DOHH2 (cell line): Measurements from ENCODE around the gene SSBP1.

Source experiments
- H3F3A ChIP-seq: fragments of 200-600 bp; sonication (generic), shearing (Covaris generic); 2 replicates; pipeline ENCODE4 v1.6.0; 2016; ENCODE audit warnings: antibody characterized with exemption, mild to moderate bottlenecking; ENCODE audit not compliant: control insufficient read depth, insufficient read depth
- H3K27ac ChIP-seq: fragments of 200-600 bp; sonication (generic); 2 replicates; pipeline ENCODE4 v1.5.1; 2014; ENCODE audit warnings: low read depth, mild to moderate bottlenecking, low read length, moderate library complexity
- H3K27me3 ChIP-seq: fragments of 200-600 bp; sonication (generic); 2 replicates; pipeline ENCODE4 v1.6.1; 2014; ENCODE audit warnings: mild to moderate bottlenecking, low read length, mixed read lengths; ENCODE audit not compliant: control insufficient read depth
- H3K36me3 ChIP-seq: fragments of 200-600 bp; sonication (generic); 2 replicates; pipeline ENCODE4 v1.6.1; 2014; ENCODE audit warnings: mild to moderate bottlenecking, low read length, moderate library complexity, mixed read lengths; ENCODE audit not compliant: control insufficient read depth
- H3K4me1 ChIP-seq: fragments of 200-600 bp; sonication (generic); 2 replicates; pipeline ENCODE4 v1.6.1; 2014; ENCODE audit warnings: mild to moderate bottlenecking, low read length, mixed read lengths; ENCODE audit not compliant: control insufficient read depth
- H3K4me2 ChIP-seq: fragments of 200-600 bp; sonication (generic); 2 replicates; pipeline ENCODE4 v1.6.0; 2014; ENCODE audit warnings: mild to moderate bottlenecking, low read length, moderate library complexity
- H3K4me3 ChIP-seq: fragments of 200-600 bp; sonication (generic); 2 replicates; pipeline ENCODE4 v1.5.1; 2014; ENCODE audit warnings: mild to moderate bottlenecking, low read length, mixed read lengths
- H3K79me2 ChIP-seq: fragments of 200-600 bp; sonication (generic); 2 replicates; pipeline ENCODE4 v1.6.1; 2014; ENCODE audit warnings: mild to moderate bottlenecking, low read length, mixed read lengths; ENCODE audit not compliant: control insufficient read depth
- H3K9me2 ChIP-seq: fragments of 200-600 bp; sonication (generic); replicated peaks from 2 replicates; pipeline ENCODE4 v1.6.1; 2014; ENCODE audit warnings: mild to moderate bottlenecking, low read length, mixed read lengths; ENCODE audit not compliant: control insufficient read depth
- H3K9me3 ChIP-seq: fragments of 200-600 bp; sonication (generic); 2 replicates; pipeline ENCODE4 v1.6.1; 2014; ENCODE audit warnings: antibody characterized with exemption, low read length, mixed read lengths; ENCODE audit not compliant: control insufficient read depth, insufficient read depth
- H4K20me1 ChIP-seq: fragments of 200-600 bp; sonication (generic); 2 replicates; pipeline ENCODE4 v1.6.0; 2014; ENCODE audit warnings: low read depth, mild to moderate bottlenecking, antibody characterized with exemption, low read length, moderate library complexity; ENCODE audit not compliant: control insufficient read depth, insufficient read depth
- EZH2phosphoT487 ChIP-seq: fragments of 200-600 bp; sonication (generic); IDR thresholded peaks from 2 replicates; pipeline ENCODE4 v1.6.1; 2017; ENCODE audit warnings: borderline replicate concordance, mild to moderate bottlenecking, antibody characterized with exemption, low read length, moderate library complexity, mixed read lengths
- TF ChIP-seq, protein P1 (sequence below): fragments of 200-600 bp; sonication (generic); IDR thresholded peaks from one replicate; pipeline ENCODE4 v1.5.1; 2014; ENCODE audit warnings: antibody characterized with exemption, mild to moderate bottlenecking, low read depth, low read length; ENCODE audit not compliant: poor library complexity, severe bottlenecking

SSBP1 gene

DNA sequence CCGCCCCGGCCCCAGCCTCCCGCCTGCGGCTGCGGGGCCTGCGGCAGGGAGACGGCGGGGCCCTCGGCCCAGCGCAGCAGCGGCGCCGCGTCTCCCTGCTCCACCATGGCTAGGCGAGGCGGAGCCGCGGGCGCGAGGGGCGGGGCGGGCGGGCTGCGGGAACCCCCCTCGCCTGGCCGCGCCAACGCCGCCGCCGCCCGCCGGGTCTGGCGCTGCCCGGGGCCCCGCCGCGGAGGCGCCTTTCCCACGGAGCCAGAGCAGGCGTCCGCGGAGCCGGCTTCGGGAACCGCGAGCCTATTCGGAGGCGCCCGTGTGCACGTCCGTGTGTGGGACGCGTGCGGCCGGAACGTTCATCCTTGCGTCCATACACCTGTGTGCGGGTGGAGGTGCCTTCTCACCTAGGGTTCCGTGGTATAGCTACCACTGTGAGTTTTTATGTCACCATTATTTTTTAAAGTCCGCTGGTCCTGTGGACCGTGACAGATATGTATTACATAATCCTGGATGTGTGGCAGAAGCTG, 36.1 kb upstream of the SSBP1 start, which contains the start of gene DENND11:
Gene DENND11, minus strand, starts transcription at position 120 of the 521 bp plus-strand sequence. Its CDS starts 13 bp downstream, at position 107.
- TF ChIP-seq, protein P1, sequence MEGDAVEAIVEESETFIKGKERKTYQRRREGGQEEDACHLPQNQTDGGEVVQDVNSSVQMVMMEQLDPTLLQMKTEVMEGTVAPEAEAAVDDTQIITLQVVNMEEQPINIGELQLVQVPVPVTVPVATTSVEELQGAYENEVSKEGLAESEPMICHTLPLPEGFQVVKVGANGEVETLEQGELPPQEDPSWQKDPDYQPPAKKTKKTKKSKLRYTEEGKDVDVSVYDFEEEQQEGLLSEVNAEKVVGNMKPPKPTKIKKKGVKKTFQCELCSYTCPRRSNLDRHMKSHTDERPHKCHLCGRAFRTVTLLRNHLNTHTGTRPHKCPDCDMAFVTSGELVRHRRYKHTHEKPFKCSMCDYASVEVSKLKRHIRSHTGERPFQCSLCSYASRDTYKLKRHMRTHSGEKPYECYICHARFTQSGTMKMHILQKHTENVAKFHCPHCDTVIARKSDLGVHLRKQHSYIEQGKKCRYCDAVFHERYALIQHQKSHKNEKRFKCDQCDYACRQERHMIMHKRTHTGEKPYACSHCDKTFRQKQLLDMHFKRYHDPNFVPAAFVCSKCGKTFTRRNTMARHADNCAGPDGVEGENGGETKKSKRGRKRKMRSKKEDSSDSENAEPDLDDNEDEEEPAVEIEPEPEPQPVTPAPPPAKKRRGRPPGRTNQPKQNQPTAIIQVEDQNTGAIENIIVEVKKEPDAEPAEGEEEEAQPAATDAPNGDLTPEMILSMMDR: no peak
- TF ChIP-seq EZH2phosphoT487: no peak; the same call in 1 of the 2 replicates
- H3K27me3 ChIP-seq: peaks cover 57% of the 10 kb centered on the region
- H3K79me2 ChIP-seq: no peaks in the 10 kb centered on the region
- H3F3A ChIP-seq: peaks cover 4% of the 10 kb centered on the region; the same call in 1 of the 2 replicates
- no peaks in the 10 kb centered on the region for H3K36me3 ChIP-seq
- H4K20me1 ChIP-seq: no peaks in the 10 kb centered on the region
- peaks cover 35% of the 10 kb centered on the region for H3K4me1 ChIP-seq
- no peak within 1 kb of the TSS for H3K27ac ChIP-seq
- H3K9me3 ChIP-seq: no peaks in the 10 kb centered on the region
- H3K9me2 ChIP-seq: no peaks in the 10 kb centered on the region
- peak within 1 kb of the TSS; percentile 78 for H3K4me2 ChIP-seq
- peak within 1 kb of the TSS; percentile 75 for H3K4me3 ChIP-seq

DNA sequence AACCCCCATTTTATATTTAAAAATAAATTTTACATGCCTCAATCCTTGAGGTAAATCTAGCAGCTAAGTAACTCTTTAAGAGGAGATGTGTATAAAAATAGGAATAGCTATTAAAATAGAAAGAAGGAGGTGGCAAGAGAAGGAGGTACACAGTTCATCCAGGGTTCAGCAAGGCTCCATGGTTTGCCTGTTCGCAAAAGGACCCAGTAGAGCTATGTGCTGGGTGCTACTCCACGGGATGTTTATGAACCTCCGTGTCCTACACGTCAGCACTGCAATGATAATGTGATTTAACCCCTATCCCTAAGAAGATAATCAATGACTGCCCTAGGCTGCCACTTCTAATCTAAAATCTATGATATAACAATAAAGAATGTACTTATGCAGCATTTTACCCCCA, 35.3 kb upstream of the SSBP1 start:
- TF ChIP-seq, protein P1: no peak
- TF ChIP-seq EZH2phosphoT487: no peak
- Histone ChIP-seq H3K4me2 (peak overlapping the region; percentile 78), H3K27me3 (peaks cover 61% of the 10 kb centered on the region), H3F3A (peaks cover 4% of the 10 kb centered on the region; the same call in 1 of the 2 replicates), H3K27ac (no peak overlapping the region), H3K79me2 (no peaks in the 10 kb centered on the region), H3K4me1 (peaks cover 35% of the 10 kb centered on the region), H4K20me1 (no peaks in the 10 kb centered on the region), H3K9me3 (no peaks in the 10 kb centered on the region), H3K4me3 (no peak overlapping the region), H3K9me2 (no peaks in the 10 kb centered on the region), H3K36me3 (no peaks in the 10 kb centered on the region)

DNA sequence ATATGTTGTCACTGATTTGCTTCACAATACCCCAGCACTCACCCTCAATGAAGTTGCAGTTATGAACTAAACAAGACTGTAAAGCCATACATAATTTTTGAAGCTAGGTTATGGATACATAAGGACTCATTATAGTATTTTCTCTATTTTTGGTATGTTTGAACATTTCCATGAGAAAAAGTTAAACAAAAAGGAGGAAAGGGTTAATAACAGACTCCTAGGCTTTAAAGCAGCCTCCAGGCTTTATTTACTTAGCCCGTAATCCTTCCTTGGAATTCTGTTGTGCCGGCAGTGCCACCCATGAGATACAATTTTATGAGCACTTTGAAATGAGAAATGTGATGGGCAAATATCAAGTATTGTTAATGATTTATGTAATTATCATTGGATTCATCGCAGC, 34.0 kb upstream of the SSBP1 start:
- Histone ChIP-seq H3K4me3 (no peak overlapping the region), H3F3A (peaks cover 4% of the 10 kb centered on the region; the same call in 1 of the 2 replicates), H3K9me3 (no peaks in the 10 kb centered on the region), H3K36me3 (no peaks in the 10 kb centered on the region), H3K9me2 (no peaks in the 10 kb centered on the region), H3K27me3 (peaks cover 55% of the 10 kb centered on the region), H3K79me2 (no peaks in the 10 kb centered on the region), H3K27ac (no peak overlapping the region), H4K20me1 (no peaks in the 10 kb centered on the region), H3K4me1 (peaks cover 25% of the 10 kb centered on the region), H3K4me2 (no peak overlapping the region)
- TF ChIP-seq, protein P1: no peak
- TF ChIP-seq EZH2phosphoT487: no peak
